Stimulated activated CD8-positive, alpha-beta memory T cell treated with anti-CD3 and anti-CD28 coated beads, Interleukin-15, amount 100 ng/mL, for 4 hours (primary cell): ENCODE results near the gene SLC35A3.

Source experiments
- DNase-seq, 2 donors: peaks; one replicate each; pipeline ENCODE4 v3.0.0-alpha.2; 2020; ENCODE audit warnings: low read depth in 2 of 2

Gene SLC35A3

DNA sequence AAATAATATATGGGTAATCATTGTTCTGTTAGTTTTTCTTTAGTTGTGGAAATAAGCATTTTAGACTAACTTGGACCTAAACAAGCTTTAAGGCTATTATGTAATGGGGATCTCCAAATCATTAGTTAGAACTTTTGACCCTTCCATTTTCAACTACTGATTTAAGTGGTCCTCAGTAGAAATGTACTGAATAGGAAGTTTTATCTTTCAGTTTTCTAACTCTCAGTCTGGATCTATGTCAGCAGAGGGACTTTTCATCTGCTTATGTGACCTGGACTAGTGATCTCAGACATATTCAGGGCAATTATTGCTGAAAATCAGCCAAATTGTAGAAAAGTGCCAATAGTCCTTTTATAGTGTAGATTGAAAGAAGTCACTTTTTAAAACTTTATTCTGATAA lies 106.9 kb downstream of the SLC35A3 start:
- DNase-seq: no peak

DNA sequence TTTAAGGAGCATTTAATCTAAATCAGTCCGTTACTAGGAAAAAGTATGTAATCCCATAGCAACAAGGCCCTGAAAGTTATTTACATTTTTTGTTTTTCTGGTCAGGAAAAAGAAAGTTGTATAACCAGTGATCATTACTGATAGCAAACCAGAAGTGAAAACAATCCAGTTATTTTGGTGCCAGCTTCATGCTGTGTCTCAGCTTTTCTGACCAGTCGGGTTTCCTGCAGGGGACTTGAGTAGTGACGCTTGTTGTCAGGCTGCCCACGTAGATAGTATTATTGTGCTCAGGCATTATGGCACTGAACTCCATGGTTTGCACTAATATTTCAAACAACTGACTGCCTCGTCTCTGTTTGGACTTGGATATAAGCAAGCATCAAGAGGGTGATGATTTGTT lies 107.7 kb downstream of the SLC35A3 start:
- no peak for DNase-seq

DNA sequence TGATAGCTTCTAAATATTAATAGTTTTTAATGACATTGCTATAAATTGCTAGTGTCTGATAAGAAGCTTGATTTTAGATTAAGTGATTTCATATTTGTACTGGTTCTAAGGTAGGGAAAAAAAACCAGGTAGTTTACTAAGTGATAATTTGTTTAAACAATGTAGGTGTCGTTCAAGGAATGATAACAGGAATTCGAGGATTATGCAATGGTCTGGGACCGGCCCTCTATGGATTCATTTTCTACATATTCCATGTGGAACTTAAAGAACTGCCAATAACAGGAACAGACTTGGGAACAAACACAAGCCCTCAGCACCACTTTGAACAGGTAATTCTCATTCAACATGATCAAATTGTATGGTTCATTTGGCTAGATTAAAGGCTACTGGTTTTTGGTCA lies 110.5 kb downstream of the SLC35A3 start:
- no peak for DNase-seq
